ENCODE measurements around the gene CDH16.

Gene CDH16

DNA sequence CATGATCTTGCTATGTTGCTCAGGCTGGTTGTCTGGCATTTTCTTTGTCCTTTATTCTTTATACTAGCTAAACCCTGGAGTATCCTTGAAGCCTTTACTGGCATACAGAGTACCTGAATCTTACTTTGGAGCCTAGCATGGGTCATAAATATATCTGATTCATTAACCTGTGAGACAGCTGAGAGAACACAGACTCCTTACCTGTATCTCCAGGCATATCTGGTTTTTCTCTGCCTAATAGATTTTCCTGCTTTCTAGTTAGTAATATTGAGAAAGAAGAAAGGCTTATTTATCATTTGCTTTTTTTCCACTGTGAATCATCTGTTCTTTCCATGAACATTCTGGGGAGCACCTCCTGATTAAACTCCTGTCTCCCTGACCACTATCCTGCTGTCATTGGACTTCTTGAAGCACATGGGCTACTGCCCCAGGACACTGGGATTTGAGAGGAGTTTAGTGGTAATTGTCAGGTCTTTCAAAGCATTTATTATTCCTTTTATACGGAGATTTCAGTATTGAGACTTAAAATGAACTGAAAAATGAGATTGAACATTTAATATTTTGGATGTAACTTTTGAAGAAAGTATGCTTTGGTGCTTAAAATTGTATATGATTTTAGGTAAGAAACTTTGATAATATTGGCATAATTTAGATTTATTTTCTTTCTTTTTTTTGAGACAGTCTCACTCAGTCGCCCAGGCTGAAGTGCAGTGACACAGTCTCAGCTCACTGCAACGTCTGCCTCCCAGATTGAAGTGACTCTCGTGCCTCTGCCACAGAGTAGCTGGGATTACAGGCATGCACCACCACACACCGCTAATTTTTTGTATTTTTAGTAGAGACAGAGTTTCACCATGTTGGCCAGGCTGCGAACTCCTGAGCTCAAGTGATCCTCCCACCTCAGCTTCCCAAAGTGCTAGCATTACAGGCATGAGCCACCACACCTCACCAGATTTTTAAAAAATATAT, 29.8 kb downstream of the CDH16 start:
- POLR2A ChIA-PET = no interaction called here
- no peak overlapping the region for H3K4me3 ChIP-seq (ENCODE audit: low read depth, low read length)
- no peak for DNase-seq (ENCODE audit: low read depth, low spot score)
- TF ChIP-seq, protein P1, sequence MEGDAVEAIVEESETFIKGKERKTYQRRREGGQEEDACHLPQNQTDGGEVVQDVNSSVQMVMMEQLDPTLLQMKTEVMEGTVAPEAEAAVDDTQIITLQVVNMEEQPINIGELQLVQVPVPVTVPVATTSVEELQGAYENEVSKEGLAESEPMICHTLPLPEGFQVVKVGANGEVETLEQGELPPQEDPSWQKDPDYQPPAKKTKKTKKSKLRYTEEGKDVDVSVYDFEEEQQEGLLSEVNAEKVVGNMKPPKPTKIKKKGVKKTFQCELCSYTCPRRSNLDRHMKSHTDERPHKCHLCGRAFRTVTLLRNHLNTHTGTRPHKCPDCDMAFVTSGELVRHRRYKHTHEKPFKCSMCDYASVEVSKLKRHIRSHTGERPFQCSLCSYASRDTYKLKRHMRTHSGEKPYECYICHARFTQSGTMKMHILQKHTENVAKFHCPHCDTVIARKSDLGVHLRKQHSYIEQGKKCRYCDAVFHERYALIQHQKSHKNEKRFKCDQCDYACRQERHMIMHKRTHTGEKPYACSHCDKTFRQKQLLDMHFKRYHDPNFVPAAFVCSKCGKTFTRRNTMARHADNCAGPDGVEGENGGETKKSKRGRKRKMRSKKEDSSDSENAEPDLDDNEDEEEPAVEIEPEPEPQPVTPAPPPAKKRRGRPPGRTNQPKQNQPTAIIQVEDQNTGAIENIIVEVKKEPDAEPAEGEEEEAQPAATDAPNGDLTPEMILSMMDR (IDR thresholded peaks at IDR 0.05; ENCODE audit: insufficient read depth, low read length, missing control alignments) = no peak
- CTCF ChIA-PET = interaction anchor here (0.8 to 3.2 kb wide), 4 partner anchors 16 to 64 kb away, joined by 3 to 12 read pairs (median 7); partner anchors contain the start of gene NAE1

DNA sequence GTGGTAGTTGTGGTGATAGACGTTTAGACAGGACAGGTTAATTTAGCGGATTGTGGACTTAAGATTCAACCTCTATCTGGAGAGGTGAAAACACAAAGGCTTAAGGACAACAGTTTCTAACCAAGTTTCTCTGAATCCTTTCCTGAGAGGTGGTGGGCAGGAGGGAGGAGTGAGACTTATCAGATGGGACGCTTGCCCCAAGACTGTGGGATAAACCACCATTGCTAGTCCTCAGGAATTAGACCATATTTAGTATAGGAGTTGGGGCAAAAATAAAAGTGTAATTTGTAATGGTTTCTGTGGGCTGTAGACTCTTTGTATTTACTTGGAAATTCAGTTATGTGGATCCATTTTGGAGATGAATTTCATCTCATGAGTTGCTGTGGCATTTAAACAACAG, 31.8 kb downstream of the CDH16 start:
- ChIA-PET POLR2A (no interaction called here), CTCF (interaction anchor here (0.9 to 3.0 kb wide), 6 partner anchors 9 to 481 kb away, joined by 3 to 21 read pairs (median 6); no protein-coding TSS in a partner anchor)
- TF ChIP-seq, protein P1 (IDR thresholded peaks at IDR 0.05; ENCODE audit: insufficient read depth, low read length, missing control alignments) = no peak
- DNase-seq (ENCODE audit: low read depth, low spot score) = no peak
- H3K4me3 ChIP-seq (ENCODE audit: low read depth, low read length) = no peak overlapping the region

DNA sequence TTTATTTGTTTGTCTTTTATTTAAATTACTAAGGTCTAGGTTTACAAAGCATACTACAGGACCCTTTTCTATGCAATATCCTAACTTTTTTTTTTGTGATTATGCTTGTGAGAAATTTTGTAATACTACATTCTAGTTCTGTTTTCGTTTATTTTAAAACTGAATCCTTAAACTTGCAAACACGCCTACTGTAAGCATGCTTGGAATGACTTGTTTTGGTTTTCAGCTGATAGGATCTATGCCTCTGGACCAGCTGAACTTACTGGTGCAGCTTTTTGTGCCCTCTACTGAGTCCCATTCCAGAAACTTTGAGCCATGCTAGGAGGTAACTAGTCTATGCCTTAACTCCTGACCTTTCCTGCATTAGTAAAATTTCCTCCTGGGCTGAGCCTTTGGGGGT, 32.4 kb downstream of the CDH16 start:
- TF ChIP-seq, protein P1 (IDR thresholded peaks at IDR 0.05; ENCODE audit: insufficient read depth, low read length, missing control alignments) = no peak
- POLR2A ChIA-PET = no interaction called here

DNA sequence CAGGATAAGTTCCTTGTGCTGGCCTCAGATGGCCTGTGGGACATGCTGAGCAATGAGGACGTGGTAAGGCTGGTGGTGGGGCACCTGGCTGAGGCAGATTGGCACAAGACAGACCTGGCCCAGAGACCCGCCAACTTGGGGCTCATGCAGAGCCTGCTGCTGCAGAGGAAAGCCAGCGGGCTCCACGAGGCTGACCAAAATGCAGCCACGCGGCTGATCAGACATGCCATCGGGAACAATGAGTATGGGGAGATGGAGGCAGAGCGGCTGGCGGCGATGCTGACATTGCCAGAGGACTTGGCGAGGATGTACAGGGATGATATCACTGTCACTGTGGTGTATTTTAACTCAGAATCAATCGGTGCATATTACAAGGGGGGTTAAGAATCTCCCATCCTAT, 33.2 kb downstream of the CDH16 start:
- TF ChIP-seq, protein P1 (IDR thresholded peaks at IDR 0.05; ENCODE audit: insufficient read depth, low read length, missing control alignments) = no peak

More for the DNA sequence above, 32.4 kb downstream of the CDH16 start:
- CTCF ChIA-PET = interaction anchor here (1.4 to 3.0 kb wide), 6 partner anchors 9 to 481 kb away, joined by 4 to 21 read pairs (median 8); no protein-coding TSS in a partner anchor
- no peak overlapping the region for H3K4me3 ChIP-seq (ENCODE audit: low read depth, low read length)
- no peak for DNase-seq (ENCODE audit: low read depth, low spot score)

DNA sequence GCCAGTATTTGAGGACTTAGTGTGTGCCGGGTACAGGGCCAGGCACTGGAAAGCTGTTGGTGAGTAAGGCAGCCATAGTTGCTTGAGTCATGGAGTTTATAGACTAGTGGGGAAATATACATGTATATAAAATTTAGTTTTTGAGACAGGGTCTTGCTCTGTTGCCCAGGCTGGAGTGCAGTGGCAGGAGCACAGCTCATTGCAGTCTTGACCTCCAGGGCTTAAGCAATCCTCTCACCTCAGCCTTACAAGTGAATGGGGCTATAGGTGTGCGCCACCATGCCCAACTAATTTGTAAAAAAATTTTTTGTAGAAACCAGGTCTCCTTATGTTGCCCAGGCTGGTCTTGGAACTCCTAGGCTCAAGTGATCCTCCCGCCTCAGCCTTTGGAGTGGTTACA, 36.0 kb downstream of the CDH16 start:
- TF ChIP-seq, protein P1 (IDR thresholded peaks at IDR 0.05; ENCODE audit: insufficient read depth, low read length, missing control alignments) = no peak
- H3K4me3 ChIP-seq (ENCODE audit: low read depth, low read length) = no peak overlapping the region
- CTCF ChIA-PET = interaction anchor here (0.9 to 4.7 kb wide), 9 partner anchors 10 to 272 kb away, joined by 3 to 69 read pairs (median 3); partner anchors contain the start of gene NAE1
- no peak for DNase-seq (ENCODE audit: low read depth, low spot score)
- POLR2A ChIA-PET = interaction anchor here (0.8 kb wide), 2 partner anchors 10 to 20 kb away, joined by 3 to 4 read pairs; no protein-coding TSS in a partner anchor

More for the DNA sequence above, 33.2 kb downstream of the CDH16 start:
- no peak overlapping the region for H3K4me3 ChIP-seq (ENCODE audit: low read depth, low read length)
- no peak for DNase-seq (ENCODE audit: low read depth, low spot score)
- ChIA-PET POLR2A (no interaction called here), CTCF (interaction anchor here (1.4 to 3.0 kb wide), 5 partner anchors 10 to 480 kb away, joined by 4 to 21 read pairs (median 6); no protein-coding TSS in a partner anchor)

All from AG04449 (cell line).